WTC11 (cell line): ENCODE data around the gene OPN1SW. TPM values are rescaled to one million over a fixed set of nuclear protein-coding genes. Genes with fewer than 3 reads are reported as not detected.
A peak's percentile ranks its signal among the peaks of the same experiment; 100 is the strongest.

Experiments used
- ATAC-seq: fragments of 200-7000 bp; cut with Tn5 transposase; 2 replicates; pipeline ENCODE4 v1.10.0; 2021; ENCODE audit warnings: mild to moderate bottlenecking, moderate library complexity
- CTCF ChIA-PET: fragments of 300-600 bp; sonication (Branson Sonifier 250); formaldehyde crosslinking; loops from one replicate; lab custom pipeline; 2021; ENCODE audit warnings: antibody characterized with exemption; lab: Charles Lee
- POLR2A ChIA-PET: fragments of 350-600 bp; sonication (Branson Sonifier 250); formaldehyde crosslinking; loops from one replicate; lab custom pipeline; 2021; ENCODE audit warnings: antibody characterized with exemption; lab: Charles Lee
- DNase-seq: peaks from one replicate; pipeline ENCODE4 v3.0.0; 2021; ENCODE audit warnings: low spot score
- H3K27ac Mint-ChIP-seq: 2 replicates; pipeline ENCODE4 v1.8.0; 2021; ENCODE audit warnings: mixed read lengths
- H3K27me3 Mint-ChIP-seq: 2 replicates; pipeline ENCODE4 v1.8.0; 2021; ENCODE audit warnings: low read depth, mild to moderate bottlenecking, moderate library complexity, mixed read lengths
- H3K36me3 Mint-ChIP-seq: 2 replicates; pipeline ENCODE4 v1.8.0; 2021; ENCODE audit warnings: mixed read lengths
- H3K4me1 Mint-ChIP-seq: 2 replicates; pipeline ENCODE4 v1.8.0; 2022; ENCODE audit warnings: mixed read lengths
- H3K4me3 Mint-ChIP-seq: 2 replicates; pipeline ENCODE4 v1.8.0; 2021; ENCODE audit warnings: mild to moderate bottlenecking, moderate library complexity, mixed read lengths
- H3K9me3 Mint-ChIP-seq: 2 replicates; pipeline ENCODE4 v1.8.0; 2021; ENCODE audit warnings: mixed read lengths
- CREM ChIP-seq: sonication (generic); formaldehyde crosslinking; IDR thresholded peaks from 2 replicates; pipeline ENCODE4 v1.8.1; 2022; ENCODE audit warnings: mild to moderate bottlenecking, missing genetic modification reagents, moderate library complexity
- EMX1 ChIP-seq: fragments of 250-450 bp; sonication (Bioruptor Pico); IDR thresholded peaks from 2 replicates; pipeline ENCODE4 v1.8.0; 2021; ENCODE audit warnings: mild to moderate bottlenecking
- JAZF1 ChIP-seq: fragments of 250-450 bp; sonication (Bioruptor Pico); IDR thresholded peaks from 2 replicates; pipeline ENCODE4 v1.9.0; 2021; ENCODE audit warnings: moderate library complexity, mild to moderate bottlenecking, inconsistent platforms
- NFE2L1 ChIP-seq: sonication (generic); formaldehyde crosslinking; IDR thresholded peaks from 2 replicates; pipeline ENCODE4 v1.8.1; 2023; ENCODE audit warnings: missing genetic modification reagents
- RELA ChIP-seq: sonication (generic); formaldehyde crosslinking; IDR thresholded peaks from 2 replicates; pipeline ENCODE4 v1.8.1; 2022; ENCODE audit warnings: missing genetic modification reagents, mild to moderate bottlenecking, borderline replicate concordance
- TEAD1 ChIP-seq: sonication (generic); formaldehyde crosslinking; IDR thresholded peaks from 2 replicates; pipeline ENCODE4 v1.8.0; 2022; ENCODE audit warnings: mild to moderate bottlenecking, missing genetic modification reagents
- ZBTB21 ChIP-seq: sonication (generic); formaldehyde crosslinking; IDR thresholded peaks from 2 replicates; pipeline ENCODE4 v1.8.1; 2023; ENCODE audit warnings: mild to moderate bottlenecking, missing genetic modification reagents, borderline replicate concordance
- ZNF138 ChIP-seq: sonication (generic); formaldehyde crosslinking; conservative IDR thresholded peaks from 2 replicates; pipeline ENCODE4 v1.8.1; 2022; ENCODE audit warnings: mild to moderate bottlenecking, moderate library complexity, missing genetic modification reagents
- ZNF317 ChIP-seq: sonication (generic); formaldehyde crosslinking; IDR thresholded peaks from 2 replicates; pipeline ENCODE4 v1.8.1; 2023; ENCODE audit warnings: low read depth, mild to moderate bottlenecking, moderate library complexity, missing genetic modification reagents, borderline replicate concordance
- ZNF416 ChIP-seq: fragments of 250-450 bp; sonication (Bioruptor Pico); IDR thresholded peaks from 2 replicates; pipeline ENCODE4 v1.9.0; 2021; ENCODE audit warnings: mild to moderate bottlenecking, inconsistent platforms
- ZNF423 ChIP-seq: fragments of 250-450 bp; sonication (Bioruptor Pico); IDR thresholded peaks from 2 replicates; pipeline ENCODE4 v2.1.2; 2022; ENCODE audit warnings: mild to moderate bottlenecking, moderate library complexity
- total RNA-seq: library from RNA; stranded (reverse); gene quantifications from 3 replicates; pipeline ENCODE4 v1.2.3, GENCODE V29; 2021
- TF ChIP-seq, protein P1 (sequence below): fragments of 250-450 bp; sonication (Bioruptor Pico); IDR thresholded peaks from 2 replicates; pipeline ENCODE4 v1.9.0; 2021; ENCODE audit warnings: mild to moderate bottlenecking
- TF ChIP-seq, protein P2 (sequence below): sonication (generic); formaldehyde crosslinking; IDR thresholded peaks from 2 replicates; pipeline ENCODE4 v1.8.1; 2022; ENCODE audit warnings: missing genetic modification reagents, borderline replicate concordance
- TF ChIP-seq, protein P3 (sequence below): sonication (generic); formaldehyde crosslinking; IDR thresholded peaks from 2 replicates; pipeline ENCODE4 v1.8.0; 2022; ENCODE audit warnings: mild to moderate bottlenecking, missing genetic modification reagents
- TF ChIP-seq, protein P4 (sequence below): sonication (generic); formaldehyde crosslinking; IDR thresholded peaks from 2 replicates; pipeline ENCODE4 v1.8.0; 2022; ENCODE audit warnings: mild to moderate bottlenecking, missing genetic modification reagents
- TF ChIP-seq, protein P5 (sequence below): fragments of 250-450 bp; sonication (Bioruptor Pico); IDR thresholded peaks from 2 replicates; pipeline ENCODE4 v1.9.0; 2021; ENCODE audit warnings: mild to moderate bottlenecking

The OPN1SW gene
- total RNA-seq, 1 experiment from 2014 or later, result not detected

DNA sequence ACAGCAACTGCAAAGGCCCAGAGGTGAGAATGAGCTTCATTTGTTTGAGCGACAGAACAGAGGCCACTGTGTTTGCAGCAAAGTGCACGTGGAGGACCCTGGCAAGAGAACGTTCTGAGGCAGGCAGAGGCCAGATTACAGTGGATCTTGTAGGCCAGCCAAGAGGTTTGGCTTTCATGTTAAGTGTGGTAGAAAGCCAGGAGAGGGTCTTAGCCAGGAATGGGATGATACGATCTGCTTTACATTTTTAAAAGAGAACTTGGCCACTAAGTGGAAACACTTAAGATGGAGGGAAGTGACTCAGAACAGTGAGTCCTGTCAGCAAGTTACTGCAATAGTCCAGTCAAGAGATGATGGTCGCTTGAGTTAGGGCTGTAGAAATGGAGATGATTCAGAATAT, 20.7 kb upstream of the OPN1SW start:
- Mint-ChIP-seq H3K4me3 (no peak overlapping the region), H3K36me3 (peaks cover 40% of the 10 kb centered on the region), H3K9me3 (peaks cover 3% of the 10 kb centered on the region; the same call in 1 of the 2 replicates), H3K27me3 (no peaks in the 10 kb centered on the region), H3K27ac (0 out of 2 replicates have a peak overlapping the region, but pooled peaks have one; percentile 37), H3K4me1 (peaks cover 31% of the 10 kb centered on the region)
- TF ChIP-seq, protein P1, sequence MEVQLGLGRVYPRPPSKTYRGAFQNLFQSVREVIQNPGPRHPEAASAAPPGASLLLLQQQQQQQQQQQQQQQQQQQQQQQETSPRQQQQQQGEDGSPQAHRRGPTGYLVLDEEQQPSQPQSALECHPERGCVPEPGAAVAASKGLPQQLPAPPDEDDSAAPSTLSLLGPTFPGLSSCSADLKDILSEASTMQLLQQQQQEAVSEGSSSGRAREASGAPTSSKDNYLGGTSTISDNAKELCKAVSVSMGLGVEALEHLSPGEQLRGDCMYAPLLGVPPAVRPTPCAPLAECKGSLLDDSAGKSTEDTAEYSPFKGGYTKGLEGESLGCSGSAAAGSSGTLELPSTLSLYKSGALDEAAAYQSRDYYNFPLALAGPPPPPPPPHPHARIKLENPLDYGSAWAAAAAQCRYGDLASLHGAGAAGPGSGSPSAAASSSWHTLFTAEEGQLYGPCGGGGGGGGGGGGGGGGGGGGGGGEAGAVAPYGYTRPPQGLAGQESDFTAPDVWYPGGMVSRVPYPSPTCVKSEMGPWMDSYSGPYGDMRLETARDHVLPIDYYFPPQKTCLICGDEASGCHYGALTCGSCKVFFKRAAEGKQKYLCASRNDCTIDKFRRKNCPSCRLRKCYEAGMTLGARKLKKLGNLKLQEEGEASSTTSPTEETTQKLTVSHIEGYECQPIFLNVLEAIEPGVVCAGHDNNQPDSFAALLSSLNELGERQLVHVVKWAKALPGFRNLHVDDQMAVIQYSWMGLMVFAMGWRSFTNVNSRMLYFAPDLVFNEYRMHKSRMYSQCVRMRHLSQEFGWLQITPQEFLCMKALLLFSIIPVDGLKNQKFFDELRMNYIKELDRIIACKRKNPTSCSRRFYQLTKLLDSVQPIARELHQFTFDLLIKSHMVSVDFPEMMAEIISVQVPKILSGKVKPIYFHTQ (CRISPR knock-in tag), result no peak
- TF ChIP-seq, protein P2, sequence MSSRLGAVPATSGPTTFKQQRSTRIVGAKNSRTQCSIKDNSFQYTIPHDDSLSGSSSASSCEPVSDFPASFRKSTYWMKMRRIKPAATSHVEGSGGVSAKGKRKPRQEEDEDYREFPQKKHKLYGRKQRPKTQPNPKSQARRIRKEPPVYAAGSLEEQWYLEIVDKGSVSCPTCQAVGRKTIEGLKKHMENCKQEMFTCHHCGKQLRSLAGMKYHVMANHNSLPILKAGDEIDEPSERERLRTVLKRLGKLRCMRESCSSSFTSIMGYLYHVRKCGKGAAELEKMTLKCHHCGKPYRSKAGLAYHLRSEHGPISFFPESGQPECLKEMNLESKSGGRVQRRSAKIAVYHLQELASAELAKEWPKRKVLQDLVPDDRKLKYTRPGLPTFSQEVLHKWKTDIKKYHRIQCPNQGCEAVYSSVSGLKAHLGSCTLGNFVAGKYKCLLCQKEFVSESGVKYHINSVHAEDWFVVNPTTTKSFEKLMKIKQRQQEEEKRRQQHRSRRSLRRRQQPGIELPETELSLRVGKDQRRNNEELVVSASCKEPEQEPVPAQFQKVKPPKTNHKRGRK (CRISPR knock-in tag), result no peak
- TF ChIP-seq ZBTB21 (CRISPR knock-in tag) (no peak), ZNF138 (CRISPR knock-in tag) (no peak), NFE2L1 (no peak), TEAD1 (CRISPR knock-in tag) (no peak), JAZF1 (no peak), ZNF423 (CRISPR knock-in tag) (no peak), EMX1 (no peak)
- TF ChIP-seq, protein P3, sequence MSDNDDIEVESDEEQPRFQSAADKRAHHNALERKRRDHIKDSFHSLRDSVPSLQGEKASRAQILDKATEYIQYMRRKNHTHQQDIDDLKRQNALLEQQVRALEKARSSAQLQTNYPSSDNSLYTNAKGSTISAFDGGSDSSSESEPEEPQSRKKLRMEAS (CRISPR knock-in tag), result no peak
- DNase-seq, result no peak
- no peak for ATAC-seq
- ChIA-PET CTCF (interaction anchor here (1.8 to 3.7 kb wide), 2 partner anchors 73 to 87 kb away, joined by 4 to 16 read pairs; no protein-coding TSS in a partner anchor), POLR2A (no interaction called here)

DNA sequence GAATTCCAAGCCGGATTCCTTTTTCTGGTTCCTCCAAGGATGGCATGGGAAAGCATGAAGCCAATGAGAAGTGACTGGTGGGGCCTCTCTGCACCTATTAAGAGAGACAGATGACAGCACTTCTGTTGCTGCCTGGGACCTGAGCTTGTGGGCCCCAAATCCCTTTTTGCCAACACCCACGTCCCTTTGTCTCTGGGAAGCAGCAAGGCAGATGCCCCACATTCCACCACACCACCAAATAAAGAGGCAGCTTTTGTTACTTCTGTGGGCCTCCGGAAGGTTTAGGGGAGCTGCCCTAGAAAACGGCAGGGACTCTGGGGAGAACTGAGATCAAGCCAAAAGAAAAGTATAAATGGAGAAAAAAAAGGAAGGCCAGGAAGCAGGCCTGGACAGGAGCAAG, 19.5 kb upstream of the OPN1SW start:
- Mint-ChIP-seq H3K27ac (peak overlapping the region; percentile 51), H3K36me3 (peaks cover 35% of the 10 kb centered on the region)
- POLR2A ChIA-PET, result interaction anchor here (0.5 kb wide), 1 partner anchor 163 kb away, joined by 3 read pairs; no protein-coding TSS in a partner anchor

DNA sequence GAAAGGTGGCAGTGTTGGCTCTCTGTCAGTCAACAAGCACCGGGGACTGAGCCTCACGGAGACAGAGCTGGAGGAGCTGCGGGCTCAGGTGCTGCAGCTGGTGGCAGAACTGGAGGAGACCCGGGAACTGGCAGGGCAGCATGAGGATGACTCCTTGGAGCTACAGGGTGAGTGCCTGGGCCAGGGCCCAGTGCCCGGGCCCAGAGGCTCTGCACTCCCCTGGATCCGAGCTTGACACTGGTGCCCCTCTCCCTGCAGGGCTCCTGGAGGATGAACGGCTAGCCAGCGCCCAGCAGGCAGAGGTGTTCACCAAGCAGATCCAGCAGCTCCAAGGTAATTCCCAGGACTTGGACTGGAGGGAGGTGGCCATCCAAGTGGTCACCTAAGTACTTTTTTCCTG, 18.8 kb upstream of the OPN1SW start:
- no peak overlapping the region for H3K27ac Mint-ChIP-seq
- H3K27me3 Mint-ChIP-seq, result peaks cover 7% of the 10 kb centered on the region
- ChIA-PET POLR2A (no interaction called here), CTCF (interaction anchor here (0.6 to 3.7 kb wide), 10 partner anchors 10 to 89 kb away, joined by 3 to 16 read pairs (median 4); no protein-coding TSS in a partner anchor)
- DNase-seq, result no peak
- peaks cover 3% of the 10 kb centered on the region; the same call in 1 of the 2 replicates for H3K9me3 Mint-ChIP-seq
- H3K4me1 Mint-ChIP-seq, result peaks cover 37% of the 10 kb centered on the region
- peaks cover 33% of the 10 kb centered on the region for H3K36me3 Mint-ChIP-seq
- no peak for ATAC-seq
- no peak overlapping the region for H3K4me3 Mint-ChIP-seq
- TF ChIP-seq, protein P4, sequence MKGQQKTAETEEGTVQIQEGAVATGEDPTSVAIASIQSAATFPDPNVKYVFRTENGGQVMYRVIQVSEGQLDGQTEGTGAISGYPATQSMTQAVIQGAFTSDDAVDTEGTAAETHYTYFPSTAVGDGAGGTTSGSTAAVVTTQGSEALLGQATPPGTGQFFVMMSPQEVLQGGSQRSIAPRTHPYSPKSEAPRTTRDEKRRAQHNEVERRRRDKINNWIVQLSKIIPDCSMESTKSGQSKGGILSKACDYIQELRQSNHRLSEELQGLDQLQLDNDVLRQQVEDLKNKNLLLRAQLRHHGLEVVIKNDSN (CRISPR knock-in tag), result no peak
- TF ChIP-seq RELA (CRISPR knock-in tag), result no peak
- TF ChIP-seq CREM (CRISPR knock-in tag), result no peak
- no peak for TF ChIP-seq NFE2L1
- no peak for TF ChIP-seq ZNF416 (CRISPR knock-in tag)

More for the DNA sequence above, 19.5 kb upstream of the OPN1SW start:
- H3K9me3 Mint-ChIP-seq, result peaks cover 3% of the 10 kb centered on the region; the same call in 1 of the 2 replicates
- DNase-seq (no peak), ATAC-seq (no peak)
- TF ChIP-seq, protein P5, sequence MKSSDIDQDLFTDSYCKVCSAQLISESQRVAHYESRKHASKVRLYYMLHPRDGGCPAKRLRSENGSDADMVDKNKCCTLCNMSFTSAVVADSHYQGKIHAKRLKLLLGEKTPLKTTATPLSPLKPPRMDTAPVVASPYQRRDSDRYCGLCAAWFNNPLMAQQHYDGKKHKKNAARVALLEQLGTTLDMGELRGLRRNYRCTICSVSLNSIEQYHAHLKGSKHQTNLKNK (CRISPR knock-in tag), result no peak
- peak; percentile 79 for TF ChIP-seq ZNF317 (CRISPR knock-in tag)
- peaks cover 34% of the 10 kb centered on the region for H3K4me1 Mint-ChIP-seq
- no peak overlapping the region for H3K4me3 Mint-ChIP-seq
- CTCF ChIA-PET, result interaction anchor here (1.2 to 3.7 kb wide), 7 partner anchors 11 to 88 kb away, joined by 4 to 16 read pairs (median 6); no protein-coding TSS in a partner anchor
- peaks cover 4% of the 10 kb centered on the region for H3K27me3 Mint-ChIP-seq
